GM23248 (cell line): ENCODE measurements around the gene TIPARP. TPM values are rescaled to one million over a fixed set of nuclear protein-coding genes. Genes with fewer than 3 reads are reported as not detected.

Experiments used
- DNase-seq: peaks from one replicate; pipeline ENCODE4 v3.0.0-alpha.2; 2015
- H2AFZ ChIP-seq: fragments of 200-600 bp; sonication (generic); 2 replicates; pipeline ENCODE4 v1.6.1; 2016; ENCODE audit warnings: antibody characterized with exemption
- H3F3A ChIP-seq: fragments of 200-600 bp; sonication (generic); 2 replicates; pipeline ENCODE4 v1.6.1; 2016; ENCODE audit warnings: mild to moderate bottlenecking, antibody characterized with exemption, mixed run types; ENCODE audit not compliant: insufficient read depth
- H3K27ac ChIP-seq: fragments of 200-600 bp; sonication (generic); 2 replicates; pipeline ENCODE4 v1.5.1; 2016; ENCODE audit warnings: mild to moderate bottlenecking
- H3K27me3 ChIP-seq: fragments of 200-600 bp; sonication (generic); replicated peaks from 2 replicates; pipeline ENCODE4 v1.6.1; 2016; ENCODE audit warnings: mild to moderate bottlenecking; ENCODE audit not compliant: insufficient read depth
- H3K36me3 ChIP-seq: fragments of 200-600 bp; sonication (generic); 2 replicates; pipeline ENCODE4 v1.6.1; 2016; ENCODE audit warnings: low read depth, mild to moderate bottlenecking
- H3K4me1 ChIP-seq: fragments of 200-600 bp; sonication (generic); 2 replicates; pipeline ENCODE4 v1.6.1; 2016; ENCODE audit warnings: mild to moderate bottlenecking; ENCODE audit not compliant: insufficient read depth
- H3K4me2 ChIP-seq: fragments of 200-600 bp; sonication (generic); one replicate; pipeline ENCODE4 v1.6.1; 2016; ENCODE audit warnings: mild to moderate bottlenecking; ENCODE audit not compliant: unreplicated experiment
- H3K4me3 ChIP-seq: fragments of 200-600 bp; sonication (generic); 2 replicates; pipeline ENCODE4 v1.5.1; 2016; ENCODE audit warnings: mild to moderate bottlenecking
- H3K79me2 ChIP-seq: fragments of 200-600 bp; sonication (generic); 2 replicates; pipeline ENCODE4 v1.6.1; 2016; ENCODE audit warnings: mild to moderate bottlenecking; ENCODE audit not compliant: insufficient read depth
- H3K9ac ChIP-seq: fragments of 200-600 bp; sonication (generic); 2 replicates; pipeline ENCODE4 v1.6.1; 2016; ENCODE audit warnings: mild to moderate bottlenecking
- H3K9me2 ChIP-seq: fragments of 200-600 bp; sonication (generic); 2 replicates; pipeline ENCODE4 v1.6.1; 2016; ENCODE audit warnings: mixed run types, mild to moderate bottlenecking, moderate library complexity; ENCODE audit not compliant: insufficient read depth
- H3K9me3 ChIP-seq: fragments of 200-600 bp; sonication (generic); one replicate; pipeline ENCODE4 v1.6.1; 2017; ENCODE audit warnings: low read depth
- H4K20me1 ChIP-seq: fragments of 200-600 bp; sonication (generic); 2 replicates; pipeline ENCODE4 v1.6.0; 2016; ENCODE audit not compliant: insufficient read depth
- EZH2 ChIP-seq: fragments of 200-600 bp; sonication (generic); IDR thresholded peaks from 2 replicates; pipeline ENCODE4 v1.6.1; 2018; ENCODE audit warnings: antibody characterized with exemption, mild to moderate bottlenecking; ENCODE audit not compliant: insufficient read depth, poor library complexity, severe bottlenecking
- EZH2phosphoT487 ChIP-seq: fragments of 200-600 bp; sonication (generic); IDR thresholded peaks from 2 replicates; pipeline ENCODE4 v1.6.1; 2018; ENCODE audit warnings: antibody characterized with exemption, moderate library complexity, mild to moderate bottlenecking, low read depth; ENCODE audit not compliant: insufficient read depth
- WGBS, 2 experiments: methylation state at CpG; one replicate each; pipeline ENCODE4 v1.1.6; 2015 to 2017; ENCODE audit warnings: low lambda C conversion rate in 2 of 2, low coverage in 1 of 2; ENCODE audit errors: missing lambda C conversion rate in 2 of 2; 5-methylcytosine and 5-hydroxymethylcytosine counted together
- in situ Hi-C: fragments of 300-500 bp; cut with MboI; formaldehyde crosslinking; loops from 2 replicates; pipeline ENCODE4 v1.15.0; 2020
- polyA plus RNA-seq: library from polyadenylated mRNA; unstranded; fragments of >200 nt; fragmentation: Nextera tagmentation; extraction: Ambion mirVana; gene quantifications from 2 replicates; pipeline ENCODE4 v1.2.1, GENCODE V29; 2016
- total RNA-seq: library from RNA; depleted of rRNA; stranded (reverse); fragments of >200 nt; shearing (Covaris generic); gene quantifications from 2 replicates; pipeline ENCODE4 v1.2.3, GENCODE V29; 2014

TIPARP gene
- total and polyA plus RNA-seq, 2 experiments from 2014 or later = 35.1 to 89.5 TPM

DNA sequence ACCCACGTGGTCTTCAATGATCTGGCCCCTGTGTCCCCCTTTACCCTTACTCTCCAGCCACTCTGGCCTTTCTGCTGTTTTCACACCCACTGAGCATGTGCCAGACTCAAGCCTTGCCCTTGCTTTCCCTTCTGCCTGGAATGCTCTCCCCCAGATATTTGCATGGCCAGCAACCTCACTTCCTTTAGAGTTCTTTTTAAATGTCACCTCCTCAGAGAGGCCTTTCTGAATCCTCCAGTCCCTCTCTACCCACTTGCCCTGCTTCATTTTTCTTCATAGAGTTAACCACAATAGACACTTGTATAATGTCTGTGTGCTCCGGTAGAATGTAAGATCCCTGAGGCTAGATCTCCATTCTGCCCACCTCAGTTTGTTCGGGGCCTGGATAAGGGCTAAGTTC lies 39.4 kb upstream of the TIPARP start:
- Histone ChIP-seq H3K9ac (no peak overlapping the region), H3K79me2 (no peaks in the 10 kb centered on the region), H3K4me1 (peaks cover 35% of the 10 kb centered on the region), H3K36me3 (no peaks in the 10 kb centered on the region), H3K9me2 (no peaks in the 10 kb centered on the region), H3K27me3 (no peaks in the 10 kb centered on the region), H4K20me1 (no peaks in the 10 kb centered on the region), H3F3A (peaks cover 29% of the 10 kb centered on the region), H3K27ac (no peak overlapping the region), H2AFZ (no peak overlapping the region), H3K4me3 (no peak overlapping the region), H3K9me3 (no peaks in the 10 kb centered on the region), H3K4me2 (no peak overlapping the region)
- in situ Hi-C loops = no loop called here
- no peak for TF ChIP-seq EZH2
- no peak for TF ChIP-seq EZH2phosphoT487
- WGBS, 2 experiments = 80 to 85% methylated on average over 3 of the region's 3 CpGs
- DNase-seq = no peak

DNA sequence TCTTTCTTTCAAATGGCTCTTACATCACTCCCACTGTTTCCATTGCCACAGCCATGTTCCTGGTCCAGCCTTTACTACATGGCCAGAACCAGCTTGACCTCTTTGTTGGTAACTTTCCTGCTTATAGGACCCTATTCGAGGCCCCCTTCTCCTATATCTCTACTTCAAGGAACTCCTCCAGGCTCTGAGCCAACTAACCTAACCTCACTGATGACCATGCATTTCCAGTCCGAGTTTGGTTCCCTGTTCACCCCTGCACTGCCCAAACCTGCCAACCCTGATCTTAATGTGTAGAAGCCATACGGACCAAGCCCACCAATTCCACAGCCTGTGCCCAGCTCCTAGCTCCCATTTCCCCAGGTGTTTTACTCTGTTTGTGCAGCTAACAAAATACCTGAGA lies 38.4 kb upstream of the TIPARP start:
- no peak overlapping the region for H3K27ac ChIP-seq
- H4K20me1 ChIP-seq = no peaks in the 10 kb centered on the region
- DNase-seq = no peak
- H3K9me2 ChIP-seq = no peaks in the 10 kb centered on the region
- H3K27me3 ChIP-seq = no peaks in the 10 kb centered on the region
- H2AFZ ChIP-seq = no peak overlapping the region
- H3K36me3 ChIP-seq = no peaks in the 10 kb centered on the region
- no peaks in the 10 kb centered on the region for H3K9me3 ChIP-seq
- in situ Hi-C loops = no loop called here
- no peak overlapping the region for H3K4me3 ChIP-seq
- H3K9ac ChIP-seq = no peak overlapping the region
- TF ChIP-seq EZH2phosphoT487 = no peak
- peaks cover 25% of the 10 kb centered on the region for H3K4me1 ChIP-seq
- H3K4me2 ChIP-seq = no peak overlapping the region
- no peaks in the 10 kb centered on the region for H3K79me2 ChIP-seq
- H3F3A ChIP-seq = peaks cover 21% of the 10 kb centered on the region
- whole genome bisulfite sequencing, 2 experiments = 82 to 85% methylated on average over 3 of the region's 3 CpGs

DNA sequence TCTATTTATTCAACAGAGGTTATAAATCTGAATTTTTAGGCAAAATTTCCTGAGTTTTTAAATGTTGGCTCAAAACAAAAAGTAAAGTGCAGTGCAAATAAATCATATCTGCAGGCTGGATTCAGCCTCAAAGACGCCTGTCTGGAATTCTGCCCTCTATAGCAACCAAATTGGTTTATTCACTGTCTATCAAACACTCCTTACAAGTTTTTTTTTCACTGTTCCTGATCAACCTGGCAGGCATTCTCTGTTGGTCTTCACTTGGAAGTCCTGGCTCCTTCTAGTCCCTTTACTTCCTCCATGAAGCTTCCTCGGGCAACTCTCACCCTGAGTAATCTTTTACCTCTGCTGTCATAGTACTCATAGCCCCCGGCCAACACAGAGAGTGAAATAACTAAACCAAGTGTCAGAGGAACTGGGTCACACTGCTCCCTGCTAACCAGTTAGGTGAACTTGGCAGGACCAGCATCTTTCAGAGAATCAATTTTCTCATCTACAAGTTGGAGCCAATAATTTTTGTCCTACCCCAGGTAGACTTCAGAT lies 36.8 kb upstream of the TIPARP start:
- H3K4me2 ChIP-seq = no peak overlapping the region
- H3K79me2 ChIP-seq = no peaks in the 10 kb centered on the region
- no peak overlapping the region for H2AFZ ChIP-seq
- H4K20me1 ChIP-seq = no peaks in the 10 kb centered on the region
- H3K9ac ChIP-seq = no peak overlapping the region
- H3K27me3 ChIP-seq = no peaks in the 10 kb centered on the region
- no peak for DNase-seq
- no peaks in the 10 kb centered on the region for H3K9me2 ChIP-seq
- no peak overlapping the region for H3K27ac ChIP-seq
- in situ Hi-C loops = no loop called here
- peaks cover 12% of the 10 kb centered on the region for H3F3A ChIP-seq
- peaks cover 21% of the 10 kb centered on the region for H3K4me1 ChIP-seq
- 58 to 59% methylated on average over 3 of the region's 3 CpGs for WGBS, 2 experiments
- no peak overlapping the region for H3K4me3 ChIP-seq
- TF ChIP-seq EZH2phosphoT487 (no peak), EZH2 (no peak)
- no peaks in the 10 kb centered on the region for H3K9me3 ChIP-seq
- no peaks in the 10 kb centered on the region for H3K36me3 ChIP-seq

DNA sequence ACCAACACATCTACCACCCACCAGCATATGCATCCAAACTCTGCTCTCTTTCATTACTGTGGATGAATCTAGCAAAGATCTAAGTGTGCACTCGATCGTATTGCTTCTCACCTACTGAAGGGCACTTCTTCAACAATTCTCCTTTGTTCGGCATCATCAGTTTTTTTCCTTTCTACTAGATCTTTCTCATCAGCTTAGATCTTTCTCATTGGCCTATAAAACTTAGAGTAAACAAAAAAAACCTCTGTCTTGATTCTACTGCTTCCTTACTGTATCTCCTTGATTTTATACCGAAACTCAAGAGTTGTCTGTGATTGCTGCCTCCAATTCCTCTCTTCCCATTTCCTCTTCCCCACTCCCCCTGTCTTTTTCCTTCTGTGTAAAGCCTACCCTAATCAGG lies 36.1 kb upstream of the TIPARP start:
- H3K9ac ChIP-seq = no peak overlapping the region
- no peaks in the 10 kb centered on the region for H4K20me1 ChIP-seq
- no peak overlapping the region for H3K4me2 ChIP-seq
- H3F3A ChIP-seq = peaks cover 7% of the 10 kb centered on the region
- H3K4me3 ChIP-seq = no peak overlapping the region
- no peak overlapping the region for H3K27ac ChIP-seq
- H3K79me2 ChIP-seq = no peaks in the 10 kb centered on the region
- no peaks in the 10 kb centered on the region for H3K27me3 ChIP-seq
- no peak for DNase-seq
- no peak overlapping the region for H2AFZ ChIP-seq
- H3K4me1 ChIP-seq = peaks cover 14% of the 10 kb centered on the region
- WGBS, 2 experiments = 59 to 62% methylated on average over 4 of the region's 4 CpGs
- H3K9me2 ChIP-seq = no peaks in the 10 kb centered on the region
- TF ChIP-seq EZH2phosphoT487 = no peak
- no peak for TF ChIP-seq EZH2
- in situ Hi-C loops = no loop called here
- H3K9me3 ChIP-seq = no peaks in the 10 kb centered on the region
- H3K36me3 ChIP-seq = no peaks in the 10 kb centered on the region

DNA sequence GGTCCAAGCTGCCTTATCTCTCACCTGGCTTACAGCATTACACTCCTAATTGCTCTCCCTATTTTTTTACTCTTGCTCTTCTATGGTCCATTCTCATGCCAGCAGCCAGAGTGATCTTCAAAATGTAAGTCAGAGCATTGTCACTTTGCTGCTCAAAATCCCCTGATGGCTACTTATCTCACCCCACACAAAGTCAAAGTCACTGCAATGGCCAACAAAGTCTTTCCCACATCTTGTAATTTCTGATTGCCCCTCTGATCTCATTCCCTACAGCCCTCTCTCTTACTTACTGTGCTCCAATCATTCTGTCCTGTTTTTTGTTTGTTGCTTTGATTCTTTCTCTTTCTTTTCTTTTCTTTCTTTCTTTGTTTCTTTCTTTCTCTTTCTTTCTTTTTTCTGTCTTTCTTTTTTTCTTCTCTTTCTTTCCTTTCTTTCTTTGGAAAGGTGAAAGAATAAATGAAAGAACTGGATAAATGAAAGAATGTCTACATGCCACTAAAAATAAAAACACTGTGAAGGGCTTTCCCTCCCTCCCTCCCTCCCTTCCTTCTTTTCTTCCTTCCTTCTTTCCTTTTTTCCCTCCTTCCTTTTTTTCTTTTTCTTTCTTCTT lies 34.9 kb upstream of the TIPARP start:
- no peak overlapping the region for H3K4me2 ChIP-seq
- H2AFZ ChIP-seq = no peak overlapping the region
- H3F3A ChIP-seq = no peaks in the 10 kb centered on the region
- no peaks in the 10 kb centered on the region for H3K79me2 ChIP-seq
- H3K9me3 ChIP-seq = no peaks in the 10 kb centered on the region
- no peak overlapping the region for H3K27ac ChIP-seq
- H3K9ac ChIP-seq = no peak overlapping the region
- no peaks in the 10 kb centered on the region for H3K36me3 ChIP-seq
- in situ Hi-C loops = no loop called here
- H4K20me1 ChIP-seq = no peaks in the 10 kb centered on the region
- TF ChIP-seq EZH2phosphoT487 (no peak), EZH2 (no peak)
- no peak overlapping the region for H3K4me3 ChIP-seq
- H3K9me2 ChIP-seq = no peaks in the 10 kb centered on the region
- DNase-seq = no peak
- no peaks in the 10 kb centered on the region for H3K27me3 ChIP-seq
- H3K4me1 ChIP-seq = peaks cover 13% of the 10 kb centered on the region; the same call in 1 of the 2 replicates
